ENCODE measurements around the gene SFTA2. TPM values are rescaled to one million over a fixed set of nuclear protein-coding genes. Genes with fewer than 3 reads are reported as not detected.
"Not testable (repeated sequence)": the region's sequence is repeated elsewhere in the genome, so short reads cannot be mapped to it uniquely, and the experiment has no call there.

The SFTA2 gene
- total RNA-seq, 1 donor from 2014 or later, result 2.8 TPM

DNA sequence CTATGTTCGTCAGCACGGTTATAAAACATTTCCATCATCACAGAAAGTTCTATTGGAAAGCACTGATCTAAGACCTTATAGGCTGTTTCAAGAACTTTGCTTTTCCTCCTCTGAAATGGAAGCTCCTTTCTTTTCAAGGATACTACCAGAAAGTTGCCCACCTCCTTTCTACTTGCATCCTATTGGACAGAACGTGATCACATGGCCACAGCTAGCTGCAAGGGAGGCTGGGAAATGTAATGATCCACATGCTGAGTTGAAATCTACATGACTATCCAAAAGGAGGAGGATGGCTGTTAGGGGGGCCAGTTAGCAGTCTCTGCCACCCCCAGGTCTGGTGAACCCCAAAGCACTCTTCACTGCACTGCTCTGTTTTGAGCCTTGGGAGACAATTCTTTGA is 3.3 kb downstream of the SFTA2 start:
- H3K4me1 Mint-ChIP-seq (ENCODE audit: unreplicated experiment), result no peaks in the 10 kb centered on the region

DNA sequence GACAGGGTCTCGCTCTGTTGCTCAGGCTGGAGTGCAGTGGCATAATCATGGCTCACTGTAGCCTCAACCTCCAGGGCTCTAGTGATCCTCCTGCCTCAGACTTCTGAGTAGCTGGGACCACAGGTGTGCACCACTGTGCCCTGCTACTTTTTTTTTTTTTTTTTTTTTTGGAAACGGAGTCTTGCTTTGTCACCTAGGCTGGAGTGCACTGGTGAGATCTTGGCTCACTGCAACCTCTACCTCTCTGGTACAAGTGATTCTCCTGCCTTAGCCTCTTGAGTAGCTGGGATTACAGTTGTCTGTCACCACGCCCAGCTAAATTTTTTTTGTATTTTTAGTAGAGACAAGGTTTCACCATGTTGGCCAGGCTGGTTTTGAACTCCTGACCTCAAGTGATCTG is 4.9 kb downstream of the SFTA2 start:
- H3K4me3 Mint-ChIP-seq (ENCODE audit: unreplicated experiment); H3K27me3 Mint-ChIP-seq (ENCODE audit: unreplicated experiment); DNase-seq (ENCODE audit: low spot score); H3K4me1 Mint-ChIP-seq (ENCODE audit: unreplicated experiment); H3K27ac Mint-ChIP-seq (ENCODE audit: unreplicated experiment); H3K9me3 Mint-ChIP-seq (ENCODE audit: unreplicated experiment): not testable (repeated sequence)
- peaks cover 19% of the 10 kb centered on the region for H3K36me3 Mint-ChIP-seq (ENCODE audit: low read depth, unreplicated experiment)

More for the DNA sequence above, 3.3 kb downstream of the SFTA2 start:
- Mint-ChIP-seq H3K27me3 (ENCODE audit: unreplicated experiment) (no peaks in the 10 kb centered on the region), H3K9me3 (ENCODE audit: unreplicated experiment) (no peaks in the 10 kb centered on the region), H3K4me3 (ENCODE audit: unreplicated experiment) (no peak overlapping the region), H3K36me3 (ENCODE audit: low read depth, unreplicated experiment) (peaks cover 19% of the 10 kb centered on the region), H3K27ac (ENCODE audit: unreplicated experiment) (no peak overlapping the region)
- TF ChIP-seq, protein P1, sequence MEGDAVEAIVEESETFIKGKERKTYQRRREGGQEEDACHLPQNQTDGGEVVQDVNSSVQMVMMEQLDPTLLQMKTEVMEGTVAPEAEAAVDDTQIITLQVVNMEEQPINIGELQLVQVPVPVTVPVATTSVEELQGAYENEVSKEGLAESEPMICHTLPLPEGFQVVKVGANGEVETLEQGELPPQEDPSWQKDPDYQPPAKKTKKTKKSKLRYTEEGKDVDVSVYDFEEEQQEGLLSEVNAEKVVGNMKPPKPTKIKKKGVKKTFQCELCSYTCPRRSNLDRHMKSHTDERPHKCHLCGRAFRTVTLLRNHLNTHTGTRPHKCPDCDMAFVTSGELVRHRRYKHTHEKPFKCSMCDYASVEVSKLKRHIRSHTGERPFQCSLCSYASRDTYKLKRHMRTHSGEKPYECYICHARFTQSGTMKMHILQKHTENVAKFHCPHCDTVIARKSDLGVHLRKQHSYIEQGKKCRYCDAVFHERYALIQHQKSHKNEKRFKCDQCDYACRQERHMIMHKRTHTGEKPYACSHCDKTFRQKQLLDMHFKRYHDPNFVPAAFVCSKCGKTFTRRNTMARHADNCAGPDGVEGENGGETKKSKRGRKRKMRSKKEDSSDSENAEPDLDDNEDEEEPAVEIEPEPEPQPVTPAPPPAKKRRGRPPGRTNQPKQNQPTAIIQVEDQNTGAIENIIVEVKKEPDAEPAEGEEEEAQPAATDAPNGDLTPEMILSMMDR (IDR thresholded peaks at IDR 0.05; ENCODE audit: unreplicated experiment), result no peak
- DNase-seq (ENCODE audit: low spot score), result no peak

DNA sequence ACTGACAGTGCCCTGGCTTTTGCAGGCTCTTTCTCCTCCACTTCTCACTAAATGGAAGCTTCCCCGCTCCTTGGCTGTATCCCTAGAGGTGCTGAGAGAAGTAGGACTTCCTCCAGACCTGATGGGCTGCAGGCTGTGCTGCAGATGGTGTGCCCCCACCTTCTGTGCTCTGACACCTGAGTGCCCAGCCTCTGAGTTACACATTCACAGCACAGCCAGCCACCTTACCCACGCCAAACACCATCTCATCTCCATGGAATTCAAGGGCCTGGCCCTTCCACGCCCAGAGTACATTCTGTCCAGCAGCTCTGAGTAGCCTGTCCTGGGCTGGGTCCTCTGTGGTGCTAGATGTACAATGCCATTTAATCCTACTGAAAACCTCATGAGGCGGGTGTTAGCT is 5.3 kb downstream of the SFTA2 start:
- H3K36me3 Mint-ChIP-seq (ENCODE audit: low read depth, unreplicated experiment), result peaks cover 19% of the 10 kb centered on the region

DNA sequence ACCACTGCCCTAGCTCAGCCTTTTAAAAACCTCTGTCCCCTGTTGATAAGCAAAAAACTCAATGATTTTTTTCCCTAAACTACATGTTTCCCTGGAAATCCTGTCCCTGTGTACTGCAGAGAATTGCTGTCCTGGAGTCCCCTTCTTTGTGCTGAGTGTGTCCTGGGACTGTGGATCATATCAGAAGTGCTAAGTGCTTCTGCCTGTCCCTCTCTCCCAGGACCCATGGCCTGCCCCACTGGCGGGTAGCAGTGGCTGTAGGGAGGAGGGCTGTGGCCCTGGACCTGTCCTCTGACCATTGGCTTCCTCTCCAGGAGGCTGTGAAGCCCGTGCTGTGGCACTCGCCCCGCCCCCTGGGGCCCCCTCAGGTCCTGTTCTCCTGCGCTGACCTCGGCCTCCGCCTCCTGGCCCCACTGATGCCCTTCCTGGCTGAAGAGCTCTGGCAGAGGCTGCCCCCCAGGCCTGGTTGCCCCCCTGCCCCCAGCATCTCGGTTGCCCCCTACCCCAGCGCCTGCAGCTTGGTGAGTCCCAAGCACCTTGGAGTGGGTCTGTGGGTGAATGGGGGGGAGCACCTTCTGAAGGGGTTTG is 7.8 kb downstream of the SFTA2 start:
- H3K27ac Mint-ChIP-seq (ENCODE audit: unreplicated experiment); H3K4me1 Mint-ChIP-seq (ENCODE audit: unreplicated experiment); H3K27me3 Mint-ChIP-seq (ENCODE audit: unreplicated experiment); DNase-seq (ENCODE audit: low spot score); H3K4me3 Mint-ChIP-seq (ENCODE audit: unreplicated experiment); H3K9me3 Mint-ChIP-seq (ENCODE audit: unreplicated experiment): not testable (repeated sequence)
- peaks cover 19% of the 10 kb centered on the region for H3K36me3 Mint-ChIP-seq (ENCODE audit: low read depth, unreplicated experiment)

More for the DNA sequence above, 5.3 kb downstream of the SFTA2 start:
- TF ChIP-seq, protein P1 (IDR thresholded peaks at IDR 0.05; ENCODE audit: unreplicated experiment), result no peak
- H3K27me3 Mint-ChIP-seq (ENCODE audit: unreplicated experiment), result no peaks in the 10 kb centered on the region
- peak overlapping the region; percentile 59 for H3K4me3 Mint-ChIP-seq (ENCODE audit: unreplicated experiment)
- no peaks in the 10 kb centered on the region for H3K9me3 Mint-ChIP-seq (ENCODE audit: unreplicated experiment)
- H3K4me1 Mint-ChIP-seq (ENCODE audit: unreplicated experiment), result no peaks in the 10 kb centered on the region
- no peak overlapping the region for H3K27ac Mint-ChIP-seq (ENCODE audit: unreplicated experiment)
- no peak for DNase-seq (ENCODE audit: low spot score)

DNA sequence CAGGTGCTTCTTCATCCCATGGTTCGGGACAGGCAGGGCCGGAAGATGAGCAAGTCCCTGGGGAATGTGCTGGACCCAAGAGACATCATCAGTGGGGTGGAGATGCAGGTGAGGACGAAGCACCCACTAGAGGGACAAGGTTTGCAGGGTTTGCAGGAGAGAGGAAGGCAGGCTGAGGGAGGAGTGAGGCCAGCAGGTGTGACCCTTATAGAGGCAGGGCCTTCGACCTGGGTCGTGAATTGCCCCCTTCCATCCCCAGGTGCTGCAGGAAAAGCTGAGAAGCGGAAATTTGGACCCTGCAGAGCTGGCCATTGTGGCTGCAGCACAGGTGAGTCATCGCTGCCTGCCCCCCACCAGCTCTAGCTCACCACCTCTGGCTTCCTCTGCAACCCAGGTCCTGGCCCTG is 9.5 kb downstream of the SFTA2 start:
- H3K36me3 Mint-ChIP-seq (ENCODE audit: low read depth, unreplicated experiment), result peaks cover 7% of the 10 kb centered on the region
- no peaks in the 10 kb centered on the region for H3K4me1 Mint-ChIP-seq (ENCODE audit: unreplicated experiment)
- H3K27me3 Mint-ChIP-seq (ENCODE audit: unreplicated experiment), result peaks cover 2% of the 10 kb centered on the region
- H3K9me3 Mint-ChIP-seq (ENCODE audit: unreplicated experiment), result no peaks in the 10 kb centered on the region
- no peak for DNase-seq (ENCODE audit: low spot score)
- TF ChIP-seq, protein P1 (IDR thresholded peaks at IDR 0.05; ENCODE audit: unreplicated experiment), result no peak
- no peak overlapping the region for H3K4me3 Mint-ChIP-seq (ENCODE audit: unreplicated experiment)
- no peak overlapping the region for H3K27ac Mint-ChIP-seq (ENCODE audit: unreplicated experiment)

DNA sequence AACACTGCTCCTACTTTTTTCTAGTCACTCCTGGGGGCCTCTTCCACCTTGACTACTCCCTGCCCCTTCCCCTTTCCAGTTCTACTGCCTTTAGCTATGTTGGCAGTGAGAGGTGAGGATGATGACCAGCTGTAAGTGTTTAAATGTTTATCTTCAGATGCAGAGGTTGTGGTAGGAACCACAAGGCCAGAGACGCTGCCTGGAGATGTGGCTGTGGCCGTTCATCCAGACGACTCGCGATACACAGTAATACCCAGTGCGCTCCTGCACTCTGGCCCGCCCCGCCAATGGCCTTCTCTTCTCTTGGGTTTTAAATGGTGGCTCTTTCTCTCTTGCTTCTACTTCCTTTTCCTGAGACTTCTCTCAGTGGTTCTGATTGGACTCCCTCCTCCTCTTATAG is 13.3 kb downstream of the SFTA2 start:
- no peak for DNase-seq (ENCODE audit: low spot score)
- Mint-ChIP-seq H3K27me3 (ENCODE audit: unreplicated experiment) (peaks cover 2% of the 10 kb centered on the region), H3K36me3 (ENCODE audit: low read depth, unreplicated experiment) (peaks cover 3% of the 10 kb centered on the region), H3K4me3 (ENCODE audit: unreplicated experiment) (no peak overlapping the region), H3K4me1 (ENCODE audit: unreplicated experiment) (peaks cover 4% of the 10 kb centered on the region), H3K27ac (ENCODE audit: unreplicated experiment) (no peak overlapping the region), H3K9me3 (ENCODE audit: unreplicated experiment) (no peaks in the 10 kb centered on the region)
- TF ChIP-seq, protein P1 (IDR thresholded peaks at IDR 0.05; ENCODE audit: unreplicated experiment), result no peak
